ENCODE data around the gene ANKRD37. TPM values are rescaled to one million over a fixed set of nuclear protein-coding genes. Genes with fewer than 3 reads are reported as not detected.
A peak's percentile ranks its signal among the peaks of the same experiment; 100 is the strongest.

ANKRD37 gene
- total RNA-seq, 1 donor from 2014 or later: 16.3 TPM

GRCh38 chr4:185383451-185383850, 13.2 kb upstream of the ANKRD37 start:
- Histone ChIP-seq H3K79me2 (ENCODE audit: low read depth) (no peaks in the 10 kb centered on the region), H3K9me3 (ENCODE audit: low read depth) (peaks cover 6% of the 10 kb centered on the region), H3K4me3 (no peak overlapping the region), H3K36me3 (no peaks in the 10 kb centered on the region), H3K4me1 (peaks cover 7% of the 10 kb centered on the region), H3K27me3 (no peaks in the 10 kb centered on the region), H3K4me2 (no peak overlapping the region), H3F3A (ENCODE audit: low read depth) (no peaks in the 10 kb centered on the region), H2AFZ (replicated peaks) (no peak overlapping the region), H3K27ac (no peak overlapping the region), H3K9ac (no peak overlapping the region), H4K20me1 (ENCODE audit: low read depth) (no peaks in the 10 kb centered on the region)
- DNase-seq (ENCODE audit: low spot score): no peak
- Mint-ChIP-seq H3K9me3 (peaks cover 10% of the 10 kb centered on the region), H3K4me3 (no peak overlapping the region), H3K27me3 (ENCODE audit: insufficient read depth, low read depth) (peaks cover 9% of the 10 kb centered on the region), H3K4me1 (no peaks in the 10 kb centered on the region), H3K27ac (no peak overlapping the region), H3K36me3 (peaks cover 8% of the 10 kb centered on the region)
- no peak for TF ChIP-seq EZH2 (IDR thresholded peaks at IDR 0.05)
- TF ChIP-seq EZH2phosphoT487 (IDR thresholded peaks at IDR 0.05): no peak
- no peak for TF ChIP-seq CTCF (IDR thresholded peaks at IDR 0.05)

- Histone ChIP-seq H3K36me3 (no peaks in the 10 kb centered on the region), H3K4me3 (no peak overlapping the region), H3F3A (ENCODE audit: low read depth) (no peaks in the 10 kb centered on the region), H3K4me1 (peaks cover 7% of the 10 kb centered on the region), H3K4me2 (peak overlapping the region; percentile 10), H3K79me2 (ENCODE audit: low read depth) (no peaks in the 10 kb centered on the region), H3K9me3 (ENCODE audit: low read depth) (peaks cover 6% of the 10 kb centered on the region), H3K27me3 (no peaks in the 10 kb centered on the region), H3K27ac (no peak overlapping the region), H3K9ac (no peak overlapping the region), H2AFZ (replicated peaks) (no peak overlapping the region), H4K20me1 (ENCODE audit: low read depth) (no peaks in the 10 kb centered on the region)
- Mint-ChIP-seq H3K4me1 (no peaks in the 10 kb centered on the region), H3K36me3 (peaks cover 3% of the 10 kb centered on the region), H3K9me3 (peaks cover 10% of the 10 kb centered on the region), H3K4me3 (no peak overlapping the region), H3K27me3 (ENCODE audit: insufficient read depth, low read depth) (peaks cover 9% of the 10 kb centered on the region), H3K27ac (no peak overlapping the region)
- DNase-seq (ENCODE audit: low spot score): no peak
- no peak for TF ChIP-seq CTCF (IDR thresholded peaks at IDR 0.05)
- no peak for TF ChIP-seq EZH2 (IDR thresholded peaks at IDR 0.05)
- TF ChIP-seq EZH2phosphoT487 (IDR thresholded peaks at IDR 0.05): no peak
Observed at GRCh38 chr4:185384061-185384460, 12.6 kb upstream of the ANKRD37 start.

- no peak overlapping the region for H3K27ac Mint-ChIP-seq
- no peak overlapping the region for H3K4me3 Mint-ChIP-seq
- Histone ChIP-seq H3K27me3 (no peaks in the 10 kb centered on the region), H3K9me3 (ENCODE audit: low read depth) (peaks cover 6% of the 10 kb centered on the region), H3K9ac (no peak overlapping the region), H3K27ac (no peak overlapping the region), H3K4me3 (no peak overlapping the region), H4K20me1 (ENCODE audit: low read depth) (no peaks in the 10 kb centered on the region), H3K4me1 (peaks cover 7% of the 10 kb centered on the region), H3K79me2 (ENCODE audit: low read depth) (no peaks in the 10 kb centered on the region), H3K36me3 (no peaks in the 10 kb centered on the region), H3K4me2 (no peak overlapping the region), H3F3A (ENCODE audit: low read depth) (no peaks in the 10 kb centered on the region), H2AFZ (replicated peaks) (no peak overlapping the region)
- DNase-seq (ENCODE audit: low spot score): no peak
- peaks cover 8% of the 10 kb centered on the region for H3K27me3 Mint-ChIP-seq (ENCODE audit: insufficient read depth, low read depth)
- TF ChIP-seq EZH2phosphoT487 (IDR thresholded peaks at IDR 0.05) (no peak), EZH2 (IDR thresholded peaks at IDR 0.05) (no peak), CTCF (IDR thresholded peaks at IDR 0.05) (no peak)
- no peaks in the 10 kb centered on the region for H3K4me1 Mint-ChIP-seq
- H3K36me3 Mint-ChIP-seq: peaks cover 5% of the 10 kb centered on the region
- peaks cover 10% of the 10 kb centered on the region for H3K9me3 Mint-ChIP-seq
Observed at GRCh38 chr4:185384930-185385331, 11.7 kb upstream of the ANKRD37 start.

Data from neural progenitor cell (in vitro differentiated cells).